Measurements from ENCODE around the gene BRD1. TPM values are rescaled to one million over a fixed set of nuclear protein-coding genes. Genes with fewer than 3 reads are reported as not detected.

Gene BRD1
- total RNA-seq, 1 experiment from 2014 or later = 19.1 TPM

- Histone ChIP-seq H2AFZ (ENCODE audit: low read length) (no peak overlapping the region), H3K9me3 (ENCODE audit: low read length) (no peaks in the 10 kb centered on the region), H3K4me2 (ENCODE audit: low read length) (peak overlapping the region; percentile 79), H3K4me1 (ENCODE audit: insufficient read depth, low read length) (peaks cover 11% of the 10 kb centered on the region; the same call in 1 of the 2 replicates), H3K27ac (ENCODE audit: low read length) (no peak overlapping the region; the same call in 1 of the 2 replicates), H3K4me3 (ENCODE audit: low read length) (peak overlapping the region; percentile 72), H3K36me3 (ENCODE audit: low read depth, low read length) (no peaks in the 10 kb centered on the region; the same call in 1 of the 2 replicates), H3K27me3 (ENCODE audit: low read length) (no peaks in the 10 kb centered on the region), H4K20me1 (ENCODE audit: low read length) (peaks cover 23% of the 10 kb centered on the region), H3K9ac (ENCODE audit: low read length) (peak overlapping the region; percentile 65), H3K79me2 (ENCODE audit: low read length) (peaks cover 62% of the 10 kb centered on the region), H3F3A (ENCODE audit: low read length, unreplicated experiment) (no peaks in the 10 kb centered on the region), H3K9me2 (replicated peaks; ENCODE audit: low read length) (no peaks in the 10 kb centered on the region)
- CTCF ChIA-PET = no interaction called here
- POLR2A ChIA-PET (ENCODE audit: unreplicated experiment) = interaction anchor here (0.6 kb wide), 1 partner anchor 20 kb away, joined by 9 read pairs; no protein-coding TSS in a partner anchor
- DNase-seq (peak; percentile 29), ATAC-seq (peak; percentile 15)
- TF ChIP-seq EZH2phosphoT487 (IDR thresholded peaks at IDR 0.05; ENCODE audit: borderline replicate concordance, low read length) (no peak), EZH2 (IDR thresholded peaks at IDR 0.05; ENCODE audit: low read length, unreplicated experiment) (no peak)
- TF ChIP-seq, protein P1, sequence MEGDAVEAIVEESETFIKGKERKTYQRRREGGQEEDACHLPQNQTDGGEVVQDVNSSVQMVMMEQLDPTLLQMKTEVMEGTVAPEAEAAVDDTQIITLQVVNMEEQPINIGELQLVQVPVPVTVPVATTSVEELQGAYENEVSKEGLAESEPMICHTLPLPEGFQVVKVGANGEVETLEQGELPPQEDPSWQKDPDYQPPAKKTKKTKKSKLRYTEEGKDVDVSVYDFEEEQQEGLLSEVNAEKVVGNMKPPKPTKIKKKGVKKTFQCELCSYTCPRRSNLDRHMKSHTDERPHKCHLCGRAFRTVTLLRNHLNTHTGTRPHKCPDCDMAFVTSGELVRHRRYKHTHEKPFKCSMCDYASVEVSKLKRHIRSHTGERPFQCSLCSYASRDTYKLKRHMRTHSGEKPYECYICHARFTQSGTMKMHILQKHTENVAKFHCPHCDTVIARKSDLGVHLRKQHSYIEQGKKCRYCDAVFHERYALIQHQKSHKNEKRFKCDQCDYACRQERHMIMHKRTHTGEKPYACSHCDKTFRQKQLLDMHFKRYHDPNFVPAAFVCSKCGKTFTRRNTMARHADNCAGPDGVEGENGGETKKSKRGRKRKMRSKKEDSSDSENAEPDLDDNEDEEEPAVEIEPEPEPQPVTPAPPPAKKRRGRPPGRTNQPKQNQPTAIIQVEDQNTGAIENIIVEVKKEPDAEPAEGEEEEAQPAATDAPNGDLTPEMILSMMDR (conservative IDR thresholded peaks at IDR 0.05; ENCODE audit: low read depth, low read length) = no peak
- BruUV-seq (replicated peaks) = no TSS peak
- intact Hi-C loops (cut with micrococcal nuclease) = no loop called here
Measured at GRCh38 chr22:49855251-49855911, 27.7 kb upstream of the BRD1 start.

DNA sequence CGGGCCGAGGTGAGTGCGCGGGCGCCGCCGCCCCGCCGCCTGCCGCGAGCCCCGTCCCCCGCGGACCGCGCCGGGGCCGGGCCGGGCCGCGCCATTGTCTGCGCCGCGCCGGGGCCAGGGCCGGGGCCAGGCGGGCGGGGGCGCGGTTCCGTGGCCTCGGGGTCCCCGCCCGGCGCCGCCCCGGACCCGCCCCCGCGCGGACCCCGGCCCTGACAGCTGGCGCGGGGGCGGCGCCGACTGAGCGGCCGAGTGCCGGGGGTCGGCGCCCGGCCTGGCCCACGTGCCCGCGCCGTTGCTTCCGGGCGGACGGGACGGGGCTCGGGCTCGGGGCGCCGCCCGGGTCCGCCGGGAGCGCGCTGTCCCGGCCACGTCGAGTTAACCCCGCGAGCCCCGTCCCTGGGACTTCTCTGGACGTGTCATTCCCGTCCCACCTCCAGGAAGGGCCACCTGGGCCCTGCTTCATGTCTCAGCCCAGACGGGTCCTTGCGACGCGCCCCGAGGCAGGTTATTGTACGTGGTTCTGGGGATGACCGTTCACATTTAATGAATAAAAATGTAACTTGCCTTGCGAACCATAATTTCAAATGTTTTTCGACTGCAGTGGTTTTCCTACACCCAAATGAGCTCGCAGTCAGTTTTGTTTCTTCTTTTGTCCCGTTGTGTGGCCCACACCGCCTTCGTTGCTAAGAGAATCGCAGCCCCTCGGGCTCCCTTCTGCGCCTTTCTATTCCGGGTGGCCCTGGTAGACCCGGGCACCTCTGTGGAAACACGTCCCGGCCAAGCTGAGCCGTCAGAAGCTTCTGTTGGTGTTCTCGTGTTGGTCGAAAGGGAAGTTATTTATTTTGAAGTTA is 26.5 kb upstream of the BRD1 start:
- Histone ChIP-seq H3K9me2 (replicated peaks; ENCODE audit: low read length) (no peaks in the 10 kb centered on the region), H3F3A (ENCODE audit: low read length, unreplicated experiment) (no peaks in the 10 kb centered on the region), H3K9me3 (ENCODE audit: low read length) (no peaks in the 10 kb centered on the region), H3K79me2 (ENCODE audit: low read length) (peaks cover 51% of the 10 kb centered on the region), H3K9ac (ENCODE audit: low read length) (peak overlapping the region; percentile 65), H3K27me3 (ENCODE audit: low read length) (peaks cover 3% of the 10 kb centered on the region), H3K4me3 (ENCODE audit: low read length) (peak overlapping the region; percentile 72), H4K20me1 (ENCODE audit: low read length) (peaks cover 23% of the 10 kb centered on the region), H3K4me1 (ENCODE audit: insufficient read depth, low read length) (peaks cover 11% of the 10 kb centered on the region; the same call in 1 of the 2 replicates), H3K4me2 (ENCODE audit: low read length) (peak overlapping the region; percentile 79), H2AFZ (ENCODE audit: low read length) (no peak overlapping the region), H3K36me3 (ENCODE audit: low read depth, low read length) (no peaks in the 10 kb centered on the region; the same call in 1 of the 2 replicates), H3K27ac (ENCODE audit: low read length) (no peak overlapping the region)
- DNase-seq (peak; percentile 8), ATAC-seq (peak; percentile 15)
- POLR2A ChIA-PET (ENCODE audit: unreplicated experiment) = no interaction called here
- intact Hi-C loops (cut with micrococcal nuclease) = loop anchor here (2.0 to 5.0 kb wide), 2 partner anchors 27 to 63 kb away; partner anchors contain the start of genes ALG12, BRD1 and CRELD2
- CTCF ChIA-PET = no interaction called here
- TF ChIP-seq EZH2phosphoT487 (IDR thresholded peaks at IDR 0.05; ENCODE audit: borderline replicate concordance, low read length) = no peak
- no peak for TF ChIP-seq EZH2 (IDR thresholded peaks at IDR 0.05; ENCODE audit: low read length, unreplicated experiment)
- TF ChIP-seq, protein P1 (conservative IDR thresholded peaks at IDR 0.05; ENCODE audit: low read depth, low read length) = no peak
- BruUV-seq (replicated peaks) = no TSS peak
